Adrenal gland (tissue), 12 donors: ENCODE results near the gene EIF3J. TPM values are rescaled to one million over a fixed set of nuclear protein-coding genes. Genes with fewer than 3 reads are reported as not detected.
A peak's percentile ranks its signal among the peaks of the same experiment; 100 is the strongest.

Experiments used
- DNase-seq, 7 donors: peaks; one replicate each; pipeline ENCODE4 v3.0.0-alpha.2; 2019 to 2020
- H3K27ac ChIP-seq, 5 donors: fragments of 200-600 bp; sonication (generic) in 4 of 5; 1 replicate in 3 of 5; 2 replicates in 2 of 5; pipeline versions ENCODE4 v1.5.1 to v1.8.0; 2016 to 2020; ENCODE audit warnings: mild to moderate bottlenecking in 1 of 5
- H3K27me3 ChIP-seq: fragments of 200-600 bp; 2 replicates; pipeline ENCODE4 v1.8.0; 2021
- H3K36me3 ChIP-seq, 2 donors: fragments of 200-600 bp; replicated peaks in 1 of 2; 1 replicate in 1 of 2; 2 replicates in 1 of 2; pipeline versions ENCODE4 v1.5.1 to v1.8.0; 2018 to 2022
- H3K4me1 ChIP-seq, 2 donors: fragments of 200-600 bp; replicated peaks in 1 of 2; 1 replicate in 1 of 2; 2 replicates in 1 of 2; pipeline versions ENCODE4 v1.5.1 to v1.8.0; 2018 to 2021
- H3K4me3 ChIP-seq, 4 donors: fragments of 200-600 bp; sonication (generic) in 3 of 4; one replicate each; pipeline ENCODE4 v1.5.1; 2016 to 2018
- H3K9me3 ChIP-seq, 3 donors: fragments of 200-600 bp; sonication (generic) in 1 of 3; replicated peaks in 1 of 3; 1 replicate in 2 of 3; 2 replicates in 1 of 3; pipeline versions ENCODE4 v1.5.1 to v1.8.0; 2016 to 2021
- CTCF ChIP-seq, 6 experiments: fragments of 450-650 bp in 4 of 6; fragments of 200-600 bp in 2 of 6; sonication (generic) in 1 of 6; IDR thresholded peaks; 1 replicate in 5 of 6; 2 replicates in 1 of 6; pipeline versions ENCODE4 v1.5.1 to v1.8.0; 2016 to 2021; ENCODE audit warnings: antibody characterized with exemption in 6 of 6, mild to moderate bottlenecking in 2 of 6, moderate library complexity in 1 of 6
- POLR2A ChIP-seq, 2 donors: fragments of 450-650 bp; IDR thresholded peaks; one replicate each; pipeline ENCODE4 v1.6.1; 2017; ENCODE audit warnings: antibody characterized with exemption in 2 of 2, mild to moderate bottlenecking in 2 of 2, moderate library complexity in 1 of 2
- WGBS, 4 donors: extraction: QIAGEN DNeasy Blood & Tissue Kit in 2 of 4; methylation state at CpG; one replicate each; pipeline versions ENCODE4 v1.1.5 to v1.1.7; 2013 to 2017; 5-methylcytosine and 5-hydroxymethylcytosine counted together
- intact Hi-C, 2 donors: fragments of 100-400 bp; cut with DNase I; formaldehyde crosslinking; loops; one replicate each; pipeline versions ENCODE4 v1.14.1 to v1.15.0; 2022 to 2023
- polyA plus RNA-seq, 3 donors: library from polyadenylated mRNA; stranded (reverse); fragments of 200-250 nt in 2 of 3; fragments of 350-450 nt in 1 of 3; fragmentation: Illumina TruSeq in 1 of 3; extraction: RNeasy Lipid Tissue Mini Kit (QIAGEN cat#74804) in 1 of 3; gene quantifications; one replicate each; pipeline ENCODE4 v1.2.3, GENCODE V29; 2013 to 2014
- total RNA-seq, 9 donors: library from RNA; depleted of rRNA in 4 of 9; stranded (reverse); fragments of >200 nt in 4 of 9; fragments of 120-200 nt in 1 of 9; fragmentation: NEBNext Ultra II Directional in 1 of 9; extraction: Animal tissue kit (Norgen Biotek cat#: 25700) in 1 of 9; gene quantifications; one replicate each; pipeline versions ENCODE4 v1.1.0 to v1.2.4, GENCODE V29; 2013 to 2023
- donor health status: healthy with polysubstance abuse.
- donor health status: Bipolar disorder and iron deficiency.
- donor health status: DM: yes; HTN: yes; CAD: no.
- donor health status: DM: no; HTN: no; CAD: no.
- donor health status: DM: no; HTN: no; CAD: no.
- donor health status: DM: yes; HTN: yes; CAD: no.

The EIF3J gene
- total and polyA plus RNA-seq, 12 donors: 21.4 to 178 (median 53.8) TPM

DNA sequence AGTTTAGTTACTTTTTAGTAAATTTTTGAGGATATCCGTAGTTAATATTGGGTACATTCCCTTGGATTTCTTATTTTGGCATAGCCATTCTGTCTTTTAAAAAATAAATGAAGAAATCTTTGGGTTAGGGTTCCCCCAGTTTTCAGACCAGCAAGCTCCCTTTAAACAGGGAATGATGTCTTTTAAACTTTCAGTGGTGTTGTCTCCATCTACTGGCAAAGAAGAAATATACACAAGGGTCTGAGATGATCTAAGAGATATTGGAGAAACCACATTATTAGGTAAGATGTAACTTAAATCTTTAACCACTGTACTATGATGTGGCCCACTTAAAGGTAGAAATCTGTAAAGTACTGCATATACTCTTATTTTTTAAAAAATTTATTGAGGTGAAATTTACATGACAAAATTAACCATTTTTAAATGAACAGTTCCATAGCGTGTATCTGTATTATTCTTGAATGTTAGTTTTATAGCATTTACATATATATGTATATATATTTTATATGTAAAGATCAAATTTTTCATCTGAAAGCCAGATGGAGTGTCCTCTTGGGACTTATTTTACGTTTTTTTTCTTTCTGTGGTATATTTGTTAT lies 35.1 kb upstream of the EIF3J start:
- no peaks in the 10 kb centered on the region for H3K4me1 ChIP-seq
- no peaks in the 10 kb centered on the region for H3K9me3 ChIP-seq
- WGBS, 4 donors: 74 to 79% (median 77%) methylated on average over 3 of the region's 3 CpGs
- intact Hi-C loops: no loop called here
- peak; percentile 43 to 75 (median 64) for TF ChIP-seq CTCF (IDR thresholded peaks at IDR 0.05)
- no peak for TF ChIP-seq POLR2A (IDR thresholded peaks at IDR 0.05)
- DNase-seq: no peak
- no peak overlapping the region for H3K4me3 ChIP-seq
- peaks cover 0 to 36% of the 10 kb centered on the region in 2 donors for H3K36me3 ChIP-seq
- H3K27ac ChIP-seq: no peak overlapping the region
- no peaks in the 10 kb centered on the region for H3K27me3 ChIP-seq

DNA sequence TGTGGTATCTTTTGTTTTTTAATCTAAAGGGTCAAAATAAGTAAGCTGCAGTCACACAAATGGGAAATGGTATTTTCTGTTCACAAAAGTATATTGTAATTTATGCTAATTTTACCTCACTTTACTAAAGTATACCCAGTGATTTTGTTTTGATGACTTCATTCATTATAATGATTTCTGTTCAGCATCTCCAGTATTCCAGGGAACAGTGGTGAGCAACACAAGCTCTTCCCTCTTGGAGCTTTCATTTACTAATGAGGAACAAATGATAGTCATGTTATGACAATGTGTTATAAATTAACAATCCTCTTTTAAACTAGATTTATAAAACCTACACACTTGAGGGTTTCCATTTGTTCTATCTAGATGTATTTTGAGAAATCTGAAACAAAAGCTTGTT lies 20.5 kb upstream of the EIF3J start:
- Histone ChIP-seq H3K4me3 (no peak overlapping the region), H3K36me3 (peaks cover 0 to 11% of the 10 kb centered on the region in 2 donors), H3K4me1 (no peaks in the 10 kb centered on the region), H3K27ac (no peak overlapping the region), H3K9me3 (no peaks in the 10 kb centered on the region), H3K27me3 (no peaks in the 10 kb centered on the region)
- DNase-seq: no peak
- no peak for TF ChIP-seq POLR2A (IDR thresholded peaks at IDR 0.05)
- no peak for TF ChIP-seq CTCF (IDR thresholded peaks at IDR 0.05)
- intact Hi-C loops: loop anchor here in 1 of 2 donors (10.0 kb wide), 1 partner anchor 72 kb away; no protein-coding TSS in a partner anchor

DNA sequence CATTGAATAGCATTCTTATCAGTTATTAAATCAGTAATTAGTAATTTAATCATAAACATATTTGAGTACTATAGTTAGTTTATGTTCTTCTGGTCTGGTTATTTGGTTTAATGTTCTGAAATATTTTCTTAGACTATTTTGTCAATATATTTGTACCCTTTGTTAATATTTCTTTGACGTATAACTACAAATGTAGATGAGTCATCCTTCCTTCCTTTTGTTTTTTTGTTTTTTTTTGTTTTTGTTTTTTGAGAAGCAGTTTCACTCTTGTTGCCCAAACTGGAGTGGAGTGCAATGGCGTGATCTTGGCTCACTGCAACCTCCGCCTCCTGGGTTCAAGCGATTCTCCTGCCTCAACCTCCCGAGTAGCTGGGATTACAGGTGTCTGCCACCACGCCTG lies 17.4 kb upstream of the EIF3J start:
- WGBS, 4 donors: 87 to 92% (median 91%) methylated on average over 6 of the region's 6 CpGs
- Histone ChIP-seq H3K4me3 (no peak overlapping the region), H3K27ac (no peak overlapping the region), H3K27me3 (no peaks in the 10 kb centered on the region), H3K9me3 (no peaks in the 10 kb centered on the region), H3K4me1 (no peaks in the 10 kb centered on the region), H3K36me3 (peaks cover 0 to 21% of the 10 kb centered on the region in 2 donors)
- no peak for DNase-seq
- intact Hi-C loops: loop anchor here in 1 of 2 donors (10.0 kb wide), 1 partner anchor 75 kb away; no protein-coding TSS in a partner anchor
- no peak for TF ChIP-seq POLR2A (IDR thresholded peaks at IDR 0.05)
- TF ChIP-seq CTCF (IDR thresholded peaks at IDR 0.05): no peak

DNA sequence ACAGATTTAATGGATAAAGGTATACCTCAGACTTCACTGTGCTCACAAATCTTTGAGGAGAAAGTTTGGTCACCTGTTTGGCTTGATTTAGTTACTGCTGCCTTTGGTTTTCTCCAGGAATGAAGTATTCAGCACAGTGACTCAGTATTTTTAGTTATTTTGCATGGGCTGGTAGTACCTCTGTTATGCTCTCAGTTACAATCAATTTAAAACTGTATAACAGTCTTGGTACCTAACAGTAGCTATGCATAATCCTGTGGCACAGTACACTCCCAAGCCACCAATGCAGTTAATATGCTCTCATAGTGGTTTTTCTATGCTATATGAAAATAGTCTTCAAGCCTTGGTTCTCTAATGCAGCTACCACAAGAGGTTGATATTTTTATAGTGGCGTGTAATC lies 11.9 kb upstream of the EIF3J start:
- Histone ChIP-seq H3K27me3 (no peaks in the 10 kb centered on the region), H3K36me3 (peaks cover 0 to 15% of the 10 kb centered on the region in 2 donors), H3K4me1 (no peaks in the 10 kb centered on the region), H3K27ac (no peak overlapping the region), H3K9me3 (no peaks in the 10 kb centered on the region), H3K4me3 (no peak overlapping the region)
- intact Hi-C loops: no loop called here
- WGBS, 4 donors: 91 to 97% (median 95%) methylated on average over 1 of the region's 1 CpG
- TF ChIP-seq CTCF (IDR thresholded peaks at IDR 0.05) (no peak), POLR2A (IDR thresholded peaks at IDR 0.05) (no peak)
- no peak for DNase-seq
